K562 (cell line): ENCODE measurements around the gene ANO6. TPM values are rescaled to one million over a fixed set of nuclear protein-coding genes. Genes with fewer than 3 reads are reported as not detected.

Experiments
- CHD2 ChIP-seq: IDR thresholded peaks from 2 replicates; pipeline ENCODE4 v1.6.1; 2011; ENCODE audit warnings: low read depth, low read length
- KLF13 ChIP-seq: fragments of 450-650 bp; IDR thresholded peaks from 2 replicates; pipeline ENCODE4 v1.6.1; 2016; ENCODE audit warnings: missing genetic modification characterization, low read depth, mild to moderate bottlenecking, missing compliant biosample characterization, moderate library complexity, borderline replicate concordance
- SIN3B ChIP-seq: fragments of 450-650 bp; IDR thresholded peaks from 2 replicates; pipeline ENCODE4 v1.6.1; 2017; ENCODE audit warnings: low read depth, mild to moderate bottlenecking, moderate library complexity
- THRAP3 ChIP-seq: fragments of 450-650 bp; IDR thresholded peaks from 2 replicates; pipeline ENCODE4 v1.6.1; 2016; ENCODE audit warnings: mild to moderate bottlenecking, inconsistent platforms, borderline replicate concordance
- ZNF318 ChIP-seq, 2 experiments: fragments of 450-650 bp; IDR thresholded peaks; 2 replicates each; pipeline ENCODE4 v1.6.1; 2016; ENCODE audit warnings: mild to moderate bottlenecking in 2 of 2, borderline replicate concordance in 1 of 2, low read depth in 1 of 2, moderate library complexity in 1 of 2
- ZNF830 ChIP-seq: fragments of 250-450 bp; sonication (Bioruptor Pico); IDR thresholded peaks from 2 replicates; pipeline ENCODE4 v1.5.0; 2021; ENCODE audit warnings: mild to moderate bottlenecking
- polyA plus RNA-seq, 8 experiments: library from polyadenylated mRNA; depleted of rRNA in 4 of 8; stranded (reverse) in 5 of 8; unstranded in 3 of 8; fragments of >200 nt; fragmentation: Nextera tagmentation in 2 of 8; fragmentation: Illumina TruSeq in 1 of 8; extraction: Ambion mirVana in 2 of 8; extraction: Trizol in 1 of 8; gene quantifications; 2 replicates each; pipeline versions ENCODE4 v1.2.1 to v1.2.3, GENCODE V29; 2011 to 2014; ENCODE audit warnings: inconsistent platforms in 1 of 8, missing spikeins in 1 of 8
- total RNA-seq, 7 experiments: library from RNA; depleted of rRNA in 6 of 7; stranded (reverse); fragments of >200 nt in 6 of 7; fragmentation: Illumina TruSeq in 2 of 7; extraction: Trizol in 2 of 7; gene quantifications; 2 replicates each; pipeline versions ENCODE4 v1.2.1 to v1.2.3, GENCODE V29; 2011 to 2021; ENCODE audit warnings: low replicate concordance in 1 of 7
- TF ChIP-seq, protein P1 (sequence below), 2 experiments: fragments of 450-650 bp in 1 of 2; sonication (generic) in 1 of 2; formaldehyde crosslinking in 1 of 2; IDR thresholded peaks; 2 replicates each; pipeline versions ENCODE4 v1.7.1 to v1.9.0; 2016 to 2022; ENCODE audit warnings: inconsistent platforms in 1 of 2, mild to moderate bottlenecking in 1 of 2, missing genetic modification reagents in 1 of 2
- TF ChIP-seq, protein P2 (sequence below): IDR thresholded peaks from 2 replicates; pipeline ENCODE4 v1.6.1; 2011; ENCODE audit not compliant: insufficient read length; ENCODE audit errors: extremely low read depth

Gene ANO6
- total and polyA plus RNA-seq, 9 of the 15 experiments (the other 6 are each of a cell fraction or from before 2014, with no cell fraction given), result 3.5 to 24.7 (median 20.3) TPM

DNA sequence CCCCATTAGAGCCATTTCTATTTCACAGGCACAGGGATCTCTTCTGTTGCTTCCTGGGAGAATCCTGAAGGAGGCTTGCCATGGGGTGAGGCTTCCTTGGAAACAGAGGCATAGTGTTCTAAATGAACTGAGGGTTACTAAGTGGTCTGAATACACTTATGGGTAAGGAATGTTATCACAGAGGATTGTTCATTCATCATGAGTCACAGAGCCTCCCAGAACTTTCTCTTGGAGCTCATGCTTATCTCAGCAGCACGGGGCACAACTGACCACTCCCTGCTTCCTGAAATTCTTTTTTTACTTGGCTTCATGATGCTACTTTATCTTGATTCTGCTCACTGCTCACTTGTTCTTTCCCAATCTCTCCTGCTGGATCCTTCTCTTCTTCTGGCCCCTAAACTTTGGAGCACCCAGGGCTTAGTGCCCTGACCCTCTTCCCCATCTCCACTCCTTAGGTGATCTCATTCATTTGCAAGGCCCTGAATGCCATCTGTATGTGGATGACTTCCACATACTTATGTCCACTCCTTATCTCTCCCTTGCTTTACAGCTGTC, 57.9 kb downstream of the ANO6 start (continued):
- TF ChIP-seq ZNF318 (IDR thresholded peaks at IDR 0.05; ENCODE audit: borderline replicate concordance in 1 of 2, low read depth in 1 of 2) (peak in 1 of 2 experiments; percentile 39; a peak in 1 of 4 replicates), SIN3B (no peak), THRAP3 (no peak), ZNF830 (no peak), KLF13 (tag) (no peak), CHD2 (no peak)
- TF ChIP-seq, protein P1, sequence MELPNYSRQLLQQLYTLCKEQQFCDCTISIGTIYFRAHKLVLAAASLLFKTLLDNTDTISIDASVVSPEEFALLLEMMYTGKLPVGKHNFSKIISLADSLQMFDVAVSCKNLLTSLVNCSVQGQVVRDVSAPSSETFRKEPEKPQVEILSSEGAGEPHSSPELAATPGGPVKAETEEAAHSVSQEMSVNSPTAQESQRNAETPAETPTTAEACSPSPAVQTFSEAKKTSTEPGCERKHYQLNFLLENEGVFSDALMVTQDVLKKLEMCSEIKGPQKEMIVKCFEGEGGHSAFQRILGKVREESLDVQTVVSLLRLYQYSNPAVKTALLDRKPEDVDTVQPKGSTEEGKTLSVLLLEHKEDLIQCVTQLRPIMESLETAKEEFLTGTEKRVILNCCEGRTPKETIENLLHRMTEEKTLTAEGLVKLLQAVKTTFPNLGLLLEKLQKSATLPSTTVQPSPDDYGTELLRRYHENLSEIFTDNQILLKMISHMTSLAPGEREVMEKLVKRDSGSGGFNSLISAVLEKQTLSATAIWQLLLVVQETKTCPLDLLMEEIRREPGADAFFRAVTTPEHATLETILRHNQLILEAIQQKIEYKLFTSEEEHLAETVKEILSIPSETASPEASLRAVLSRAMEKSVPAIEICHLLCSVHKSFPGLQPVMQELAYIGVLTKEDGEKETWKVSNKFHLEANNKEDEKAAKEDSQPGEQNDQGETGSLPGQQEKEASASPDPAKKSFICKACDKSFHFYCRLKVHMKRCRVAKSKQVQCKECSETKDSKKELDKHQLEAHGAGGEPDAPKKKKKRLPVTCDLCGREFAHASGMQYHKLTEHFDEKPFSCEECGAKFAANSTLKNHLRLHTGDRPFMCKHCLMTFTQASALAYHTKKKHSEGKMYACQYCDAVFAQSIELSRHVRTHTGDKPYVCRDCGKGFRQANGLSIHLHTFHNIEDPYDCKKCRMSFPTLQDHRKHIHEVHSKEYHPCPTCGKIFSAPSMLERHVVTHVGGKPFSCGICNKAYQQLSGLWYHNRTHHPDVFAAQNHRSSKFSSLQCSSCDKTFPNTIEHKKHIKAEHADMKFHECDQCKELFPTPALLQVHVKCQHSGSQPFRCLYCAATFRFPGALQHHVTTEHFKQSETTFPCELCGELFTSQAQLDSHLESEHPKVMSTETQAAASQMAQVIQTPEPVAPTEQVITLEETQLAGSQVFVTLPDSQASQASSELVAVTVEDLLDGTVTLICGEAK (IDR thresholded peaks at IDR 0.05), result 0 out of 2 replicates have a peak, but pooled peaks have one; percentile 38
- TF ChIP-seq, protein P1 (CRISPR knock-in tag; IDR thresholded peaks at IDR 0.05), result no peak
- TF ChIP-seq, protein P2, sequence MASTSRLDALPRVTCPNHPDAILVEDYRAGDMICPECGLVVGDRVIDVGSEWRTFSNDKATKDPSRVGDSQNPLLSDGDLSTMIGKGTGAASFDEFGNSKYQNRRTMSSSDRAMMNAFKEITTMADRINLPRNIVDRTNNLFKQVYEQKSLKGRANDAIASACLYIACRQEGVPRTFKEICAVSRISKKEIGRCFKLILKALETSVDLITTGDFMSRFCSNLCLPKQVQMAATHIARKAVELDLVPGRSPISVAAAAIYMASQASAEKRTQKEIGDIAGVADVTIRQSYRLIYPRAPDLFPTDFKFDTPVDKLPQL, result no peak
